ENCODE data around the gene SAMD4A.

- TF ChIP-seq, protein P1, sequence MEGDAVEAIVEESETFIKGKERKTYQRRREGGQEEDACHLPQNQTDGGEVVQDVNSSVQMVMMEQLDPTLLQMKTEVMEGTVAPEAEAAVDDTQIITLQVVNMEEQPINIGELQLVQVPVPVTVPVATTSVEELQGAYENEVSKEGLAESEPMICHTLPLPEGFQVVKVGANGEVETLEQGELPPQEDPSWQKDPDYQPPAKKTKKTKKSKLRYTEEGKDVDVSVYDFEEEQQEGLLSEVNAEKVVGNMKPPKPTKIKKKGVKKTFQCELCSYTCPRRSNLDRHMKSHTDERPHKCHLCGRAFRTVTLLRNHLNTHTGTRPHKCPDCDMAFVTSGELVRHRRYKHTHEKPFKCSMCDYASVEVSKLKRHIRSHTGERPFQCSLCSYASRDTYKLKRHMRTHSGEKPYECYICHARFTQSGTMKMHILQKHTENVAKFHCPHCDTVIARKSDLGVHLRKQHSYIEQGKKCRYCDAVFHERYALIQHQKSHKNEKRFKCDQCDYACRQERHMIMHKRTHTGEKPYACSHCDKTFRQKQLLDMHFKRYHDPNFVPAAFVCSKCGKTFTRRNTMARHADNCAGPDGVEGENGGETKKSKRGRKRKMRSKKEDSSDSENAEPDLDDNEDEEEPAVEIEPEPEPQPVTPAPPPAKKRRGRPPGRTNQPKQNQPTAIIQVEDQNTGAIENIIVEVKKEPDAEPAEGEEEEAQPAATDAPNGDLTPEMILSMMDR (IDR thresholded peaks at IDR 0.05): no peak
- TF ChIP-seq CHD4 (IDR thresholded peaks at IDR 0.05; ENCODE audit: borderline replicate concordance) (no peak), CHD2 (IDR thresholded peaks at IDR 0.05; ENCODE audit: low read length, partially characterized antibody) (no peak), EP300 (IDR thresholded peaks at IDR 0.05) (no peak)
These were observed 75.2 kb downstream of the SAMD4A start for GRCh38 chr14:54642121-54642520.

Data from A549 (cell line).